ENCODE measurements around the gene SULT2B1.
"Not testable (repeated sequence)": the region's sequence is repeated elsewhere in the genome, so short reads cannot be mapped to it uniquely, and the experiment has no call there.

Gene SULT2B1

DNA sequence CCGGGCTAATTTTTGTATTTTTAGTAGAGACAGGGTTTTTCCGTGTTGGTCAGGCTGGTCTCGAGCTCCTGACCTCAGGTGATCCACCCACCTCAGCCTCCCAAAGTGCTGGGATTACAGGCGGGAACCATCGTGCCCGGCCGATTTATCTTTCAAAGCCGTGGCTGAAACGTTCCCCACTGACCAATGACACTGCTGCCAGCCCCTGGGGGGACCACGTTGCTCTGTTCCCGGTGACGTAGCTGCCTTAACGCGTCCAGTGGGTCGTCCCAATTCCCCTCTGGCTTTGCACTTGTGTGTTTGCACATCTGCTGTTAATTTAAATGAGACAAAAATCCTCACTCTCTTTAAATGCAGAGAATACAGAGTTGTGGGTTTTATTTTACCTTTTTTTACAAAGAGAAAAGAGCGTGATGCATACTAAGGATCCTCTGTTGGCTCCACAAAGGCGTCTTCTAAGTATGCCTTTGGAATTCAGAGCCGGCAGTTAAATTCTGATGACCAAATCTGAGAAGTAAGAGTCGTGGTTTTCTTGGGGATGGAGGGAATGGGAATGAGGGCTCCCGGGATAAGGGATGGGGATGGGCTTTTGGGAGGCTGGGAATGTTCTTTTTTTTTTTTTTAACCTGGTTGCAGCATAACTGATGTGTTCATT, 21.8 kb upstream of the SULT2B1 start:
- Histone ChIP-seq H3K9ac (ENCODE audit: low read depth, low read length) (no peak overlapping the region), H3K4me1 (ENCODE audit: control insufficient read depth, insufficient read depth, low read length) (no peaks in the 10 kb centered on the region), H3K36me3 (ENCODE audit: control insufficient read depth, insufficient read depth, low read length) (no peaks in the 10 kb centered on the region), H3K27me3 (ENCODE audit: control insufficient read depth, insufficient read depth, low read length) (no peaks in the 10 kb centered on the region), H3K4me3 (ENCODE audit: low read depth, low read length) (no peak overlapping the region), H3K9me3 (ENCODE audit: control insufficient read depth, insufficient read depth, low read length) (peaks cover 12% of the 10 kb centered on the region; the same call in 1 of the 2 replicates), H3K27ac (ENCODE audit: low read depth, low read length) (no peak overlapping the region)

- no peak overlapping the region for H3K4me3 ChIP-seq (ENCODE audit: low read depth, low read length)
- no peaks in the 10 kb centered on the region for H3K36me3 ChIP-seq (ENCODE audit: control insufficient read depth, insufficient read depth, low read length)
- H3K27ac ChIP-seq (ENCODE audit: low read depth, low read length): no peak overlapping the region
- no peak overlapping the region for H3K9ac ChIP-seq (ENCODE audit: low read depth, low read length)
- H3K4me1 ChIP-seq (ENCODE audit: control insufficient read depth, insufficient read depth, low read length): no peaks in the 10 kb centered on the region
- H3K27me3 ChIP-seq (ENCODE audit: control insufficient read depth, insufficient read depth, low read length): no peaks in the 10 kb centered on the region
- peaks cover 12% of the 10 kb centered on the region; the same call in 1 of the 2 replicates for H3K9me3 ChIP-seq (ENCODE audit: control insufficient read depth, insufficient read depth, low read length)
Measured at GRCh38 chr19:48530770-48531169, 21.2 kb upstream of the SULT2B1 start.

- no peaks in the 10 kb centered on the region for H3K27me3 ChIP-seq (ENCODE audit: control insufficient read depth, insufficient read depth, low read length)
- H3K36me3 ChIP-seq (ENCODE audit: control insufficient read depth, insufficient read depth, low read length): no peaks in the 10 kb centered on the region
- H3K4me1 ChIP-seq (ENCODE audit: control insufficient read depth, insufficient read depth, low read length): no peaks in the 10 kb centered on the region
- no peak overlapping the region for H3K4me3 ChIP-seq (ENCODE audit: low read depth, low read length)
- H3K27ac ChIP-seq (ENCODE audit: low read depth, low read length): no peak overlapping the region
- no peak overlapping the region for H3K9ac ChIP-seq (ENCODE audit: low read depth, low read length)
- no peaks in the 10 kb centered on the region for H3K9me3 ChIP-seq (ENCODE audit: control insufficient read depth, insufficient read depth, low read length)
Measured at GRCh38 chr19:48533770-48534169, 18.2 kb upstream of the SULT2B1 start.

- Histone ChIP-seq H3K9me3 (ENCODE audit: control insufficient read depth, insufficient read depth, low read length) (no peaks in the 10 kb centered on the region), H3K27ac (ENCODE audit: low read depth, low read length) (no peak overlapping the region), H3K36me3 (ENCODE audit: control insufficient read depth, insufficient read depth, low read length) (no peaks in the 10 kb centered on the region), H3K9ac (ENCODE audit: low read depth, low read length) (no peak overlapping the region), H3K27me3 (ENCODE audit: control insufficient read depth, insufficient read depth, low read length) (no peaks in the 10 kb centered on the region), H3K4me1 (ENCODE audit: control insufficient read depth, insufficient read depth, low read length) (no peaks in the 10 kb centered on the region), H3K4me3 (ENCODE audit: low read depth, low read length) (no peak overlapping the region)
Measured at GRCh38 chr19:48537541-48537940, 14.4 kb upstream of the SULT2B1 start.

GRCh38 chr19:48538057-48538456, 13.9 kb upstream of the SULT2B1 start:
- H3K4me3 ChIP-seq (ENCODE audit: low read depth, low read length); H3K36me3 ChIP-seq (ENCODE audit: control insufficient read depth, insufficient read depth, low read length); H3K27ac ChIP-seq (ENCODE audit: low read depth, low read length); H3K9ac ChIP-seq (ENCODE audit: low read depth, low read length); H3K9me3 ChIP-seq (ENCODE audit: control insufficient read depth, insufficient read depth, low read length); H3K27me3 ChIP-seq (ENCODE audit: control insufficient read depth, insufficient read depth, low read length); H3K4me1 ChIP-seq (ENCODE audit: control insufficient read depth, insufficient read depth, low read length): not testable (repeated sequence)

DNA sequence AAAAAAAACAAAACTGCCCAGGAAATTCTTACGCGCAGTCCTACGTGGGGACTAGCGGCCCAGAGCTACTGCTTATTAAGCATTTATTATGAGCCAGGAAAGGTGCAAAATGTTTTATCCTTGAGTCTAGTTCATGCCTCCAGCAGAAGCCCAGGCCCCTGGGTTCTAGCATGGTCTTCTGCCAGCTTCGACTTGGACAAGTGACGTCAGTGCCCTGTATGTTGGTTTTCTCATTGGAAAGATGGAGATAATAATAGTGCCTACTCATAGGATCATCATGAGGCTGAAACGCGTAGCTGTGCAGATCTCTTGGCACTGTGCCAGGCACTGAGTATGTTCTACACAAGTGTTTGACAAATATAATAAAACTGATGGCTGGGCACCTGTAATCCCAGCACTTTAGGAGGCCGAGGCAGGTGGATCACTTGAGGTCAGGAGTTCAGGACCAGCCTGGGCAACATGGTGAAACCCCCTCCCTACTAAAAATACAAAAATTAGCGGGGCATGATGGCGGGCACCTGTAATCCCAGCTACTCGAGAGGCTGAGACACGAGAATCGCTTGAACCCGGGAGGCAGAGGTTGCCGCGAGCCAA, 12.4 kb upstream of the SULT2B1 start:
- H3K9ac ChIP-seq (ENCODE audit: low read depth, low read length): no peak overlapping the region
- peaks cover 5% of the 10 kb centered on the region; the same call in 1 of the 2 replicates for H3K4me1 ChIP-seq (ENCODE audit: control insufficient read depth, insufficient read depth, low read length)
- H3K4me3 ChIP-seq (ENCODE audit: low read depth, low read length): no peak overlapping the region
- no peaks in the 10 kb centered on the region for H3K9me3 ChIP-seq (ENCODE audit: control insufficient read depth, insufficient read depth, low read length)
- no peaks in the 10 kb centered on the region for H3K36me3 ChIP-seq (ENCODE audit: control insufficient read depth, insufficient read depth, low read length)
- no peaks in the 10 kb centered on the region for H3K27me3 ChIP-seq (ENCODE audit: control insufficient read depth, insufficient read depth, low read length)
- no peak overlapping the region for H3K27ac ChIP-seq (ENCODE audit: low read depth, low read length)

DNA sequence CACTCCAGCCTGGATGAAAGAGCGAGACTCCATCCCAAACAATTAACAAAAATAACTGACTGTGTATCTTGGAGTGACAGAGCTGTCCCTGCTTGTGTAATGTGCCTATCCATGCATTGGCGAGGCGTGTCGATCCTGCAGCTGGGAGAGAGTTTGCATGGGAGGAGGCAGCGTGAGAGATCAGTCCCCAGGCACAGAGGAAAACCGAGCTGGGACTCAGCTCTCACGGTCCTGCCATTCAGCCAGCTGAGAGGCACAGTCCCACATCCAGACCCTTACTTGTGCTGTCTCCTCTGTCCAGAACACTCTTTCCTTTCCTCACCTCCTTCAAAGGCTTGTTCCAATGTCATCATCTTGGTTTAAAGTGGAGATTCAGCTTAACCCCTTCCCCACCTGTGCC, 11.9 kb upstream of the SULT2B1 start:
- Histone ChIP-seq H3K9me3 (ENCODE audit: control insufficient read depth, insufficient read depth, low read length) (no peaks in the 10 kb centered on the region), H3K27ac (ENCODE audit: low read depth, low read length) (no peak overlapping the region), H3K4me3 (ENCODE audit: low read depth, low read length) (no peak overlapping the region), H3K4me1 (ENCODE audit: control insufficient read depth, insufficient read depth, low read length) (peaks cover 5% of the 10 kb centered on the region; the same call in 1 of the 2 replicates), H3K36me3 (ENCODE audit: control insufficient read depth, insufficient read depth, low read length) (no peaks in the 10 kb centered on the region), H3K27me3 (ENCODE audit: control insufficient read depth, insufficient read depth, low read length) (no peaks in the 10 kb centered on the region), H3K9ac (ENCODE audit: low read depth, low read length) (no peak overlapping the region)

GRCh38 chr19:48541813-48542212, 10.2 kb upstream of the SULT2B1 start:
- no peak overlapping the region for H3K27ac ChIP-seq (ENCODE audit: low read depth, low read length)
- H3K4me3 ChIP-seq (ENCODE audit: low read depth, low read length): no peak overlapping the region
- H3K9me3 ChIP-seq (ENCODE audit: control insufficient read depth, insufficient read depth, low read length): no peaks in the 10 kb centered on the region
- H3K27me3 ChIP-seq (ENCODE audit: control insufficient read depth, insufficient read depth, low read length): no peaks in the 10 kb centered on the region
- H3K36me3 ChIP-seq (ENCODE audit: control insufficient read depth, insufficient read depth, low read length): no peaks in the 10 kb centered on the region
- H3K4me1 ChIP-seq (ENCODE audit: control insufficient read depth, insufficient read depth, low read length): peaks cover 9% of the 10 kb centered on the region; the same call in 1 of the 2 replicates
- no peak overlapping the region for H3K9ac ChIP-seq (ENCODE audit: low read depth, low read length)

DNA sequence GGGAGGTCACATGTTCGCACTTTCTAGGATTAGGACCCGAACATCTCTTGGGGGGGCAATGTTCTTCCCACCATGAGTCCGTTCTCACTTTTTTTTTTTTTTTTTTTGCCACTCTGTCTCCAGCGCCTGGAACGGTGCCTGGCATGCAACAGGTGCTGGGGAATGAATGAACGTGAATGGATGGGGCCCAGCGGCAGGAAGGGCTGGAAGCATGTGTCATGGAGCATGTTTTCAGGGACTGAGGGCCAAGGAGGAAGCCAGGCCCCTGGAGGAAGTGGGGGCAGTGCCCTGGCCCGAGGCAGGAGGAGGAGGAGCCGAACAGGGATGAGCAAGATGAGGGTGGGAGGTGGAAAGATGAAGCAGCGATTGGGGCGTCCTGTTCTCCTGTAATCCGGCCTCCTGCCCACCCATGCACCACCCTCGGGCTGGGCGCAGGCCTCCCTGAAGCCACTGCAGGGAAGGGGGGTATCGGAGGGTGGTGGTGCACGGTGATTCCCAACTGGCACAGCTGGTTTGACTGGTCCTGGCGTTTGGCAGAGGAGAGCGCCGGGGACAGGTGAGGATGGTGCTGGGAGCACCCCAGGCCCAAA, 8.8 kb upstream of the SULT2B1 start:
- H3K4me1 ChIP-seq (ENCODE audit: control insufficient read depth, insufficient read depth, low read length): peaks cover 9% of the 10 kb centered on the region; the same call in 1 of the 2 replicates
- no peaks in the 10 kb centered on the region for H3K9me3 ChIP-seq (ENCODE audit: control insufficient read depth, insufficient read depth, low read length)
- no peaks in the 10 kb centered on the region for H3K27me3 ChIP-seq (ENCODE audit: control insufficient read depth, insufficient read depth, low read length)
- no peak overlapping the region for H3K27ac ChIP-seq (ENCODE audit: low read depth, low read length)
- H3K4me3 ChIP-seq (ENCODE audit: low read depth, low read length): no peak overlapping the region
- no peaks in the 10 kb centered on the region for H3K36me3 ChIP-seq (ENCODE audit: control insufficient read depth, insufficient read depth, low read length)
- no peak overlapping the region for H3K9ac ChIP-seq (ENCODE audit: low read depth, low read length)

DNA sequence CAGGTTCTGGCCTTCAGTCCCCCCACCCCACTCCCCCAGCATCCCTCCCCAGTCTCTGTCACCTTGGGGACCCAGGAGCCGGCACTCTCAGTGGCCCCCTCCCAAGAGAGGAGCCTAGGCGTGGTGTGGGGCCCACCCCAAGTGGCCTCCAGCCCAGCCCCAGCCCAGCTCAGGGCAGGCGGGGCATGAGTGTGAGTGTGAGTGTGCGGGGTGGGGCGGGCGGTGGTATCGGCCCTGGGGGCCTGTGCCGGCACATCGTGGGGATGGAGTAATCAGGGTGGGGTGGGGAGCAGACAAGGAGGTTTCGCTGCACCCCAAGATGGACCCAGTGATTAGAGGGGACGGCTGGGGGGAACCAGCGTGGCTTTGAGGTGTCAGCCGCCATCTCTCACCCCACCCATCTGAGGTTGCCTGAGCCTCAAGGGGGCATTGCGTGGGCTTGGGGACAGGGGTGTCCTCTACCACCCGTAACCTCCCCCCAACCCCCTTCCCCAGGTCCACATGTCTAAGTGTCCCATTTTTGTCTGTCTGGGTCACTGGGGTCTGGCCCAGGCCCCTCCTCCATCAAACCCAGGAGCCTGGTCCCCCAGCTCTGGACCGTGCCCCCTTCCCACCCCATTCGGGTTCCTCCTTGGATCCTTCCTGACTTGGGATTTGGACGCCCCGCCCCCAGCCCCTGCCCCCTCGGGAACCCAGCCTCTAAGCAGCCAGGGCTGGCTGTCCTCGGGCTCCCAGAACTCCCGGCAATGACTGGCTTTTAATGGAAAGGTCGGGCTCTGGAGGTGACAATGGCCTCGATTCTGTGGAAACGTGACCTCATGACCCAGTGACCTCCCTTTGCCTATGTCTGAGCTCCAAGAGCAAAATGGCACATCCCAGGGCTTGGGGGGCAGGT, 6.9 kb upstream of the SULT2B1 start:
- H3K9me3 ChIP-seq (ENCODE audit: control insufficient read depth, insufficient read depth, low read length): no peaks in the 10 kb centered on the region
- H3K9ac ChIP-seq (ENCODE audit: low read depth, low read length): no peak overlapping the region
- no peak overlapping the region for H3K4me3 ChIP-seq (ENCODE audit: low read depth, low read length)
- H3K27me3 ChIP-seq (ENCODE audit: control insufficient read depth, insufficient read depth, low read length): no peaks in the 10 kb centered on the region
- peaks cover 9% of the 10 kb centered on the region; the same call in 1 of the 2 replicates for H3K4me1 ChIP-seq (ENCODE audit: control insufficient read depth, insufficient read depth, low read length)
- no peak overlapping the region for H3K27ac ChIP-seq (ENCODE audit: low read depth, low read length)
- H3K36me3 ChIP-seq (ENCODE audit: control insufficient read depth, insufficient read depth, low read length): no peaks in the 10 kb centered on the region

All from HUES48 (cell line).